HEK293T (cell line): Measurements from ENCODE around the gene REV3L.

Experiments
- FOXA1 ChIP-seq: fragments of 450-650 bp; IDR thresholded peaks from 2 replicates; pipeline ENCODE4 v1.6.1; 2016; ENCODE audit warnings: mild to moderate bottlenecking
- FOXK2 ChIP-seq: fragments of 450-650 bp; IDR thresholded peaks from 2 replicates; pipeline ENCODE4 v1.6.1; 2016; ENCODE audit warnings: mild to moderate bottlenecking
- HDGF ChIP-seq: fragments of 450-650 bp; IDR thresholded peaks from 2 replicates; pipeline ENCODE4 v1.6.1; 2017; ENCODE audit warnings: antibody characterized with exemption, borderline replicate concordance
- L3MBTL2 ChIP-seq: fragments of 450-650 bp; conservative IDR thresholded peaks from 2 replicates; pipeline ENCODE4 v1.6.1; 2016; ENCODE audit warnings: mild to moderate bottlenecking
- LEF1 ChIP-seq: fragments of 450-650 bp; IDR thresholded peaks from 2 replicates; pipeline ENCODE4 v1.6.1; 2017; ENCODE audit warnings: mild to moderate bottlenecking, borderline replicate concordance
- NFRKB ChIP-seq: fragments of 450-650 bp; IDR thresholded peaks from 2 replicates; pipeline ENCODE4 v1.6.1; 2016; ENCODE audit warnings: mild to moderate bottlenecking, moderate library complexity
- SP1 ChIP-seq: fragments of 450-650 bp; IDR thresholded peaks from 2 replicates; pipeline ENCODE4 v1.6.1; 2017
- SUZ12 ChIP-seq: fragments of 450-650 bp; IDR thresholded peaks from 2 replicates; pipeline ENCODE4 v1.6.1; 2016; ENCODE audit warnings: mild to moderate bottlenecking

- no peak for TF ChIP-seq FOXK2
- TF ChIP-seq HDGF: no peak
- TF ChIP-seq LEF1: no peak
- no peak for TF ChIP-seq SP1
- TF ChIP-seq FOXA1: no peak
- TF ChIP-seq L3MBTL2: no peak
- TF ChIP-seq NFRKB: no peak
- no peak for TF ChIP-seq SUZ12
Measured at GRCh38 chr6:111274593-111275217, 208.3 kb downstream of the REV3L start.
